GM21526 (cell line): ENCODE data around the gene MLF2.
A peak's percentile ranks its signal among the peaks of the same experiment; 100 is the strongest.
"Not testable (repeated sequence)": the region's sequence is repeated elsewhere in the genome, so short reads cannot be mapped to it uniquely, and the experiment has no call there.

Source experiments
- ATAC-seq: cut with Tn5 transposase; IDR thresholded peaks from one replicate; pipeline ENCODE4 v1.9.1; 2021; ENCODE audit warnings: moderate library complexity; ENCODE audit not compliant: unreplicated experiment, low FRiP score

MLF2 gene

DNA sequence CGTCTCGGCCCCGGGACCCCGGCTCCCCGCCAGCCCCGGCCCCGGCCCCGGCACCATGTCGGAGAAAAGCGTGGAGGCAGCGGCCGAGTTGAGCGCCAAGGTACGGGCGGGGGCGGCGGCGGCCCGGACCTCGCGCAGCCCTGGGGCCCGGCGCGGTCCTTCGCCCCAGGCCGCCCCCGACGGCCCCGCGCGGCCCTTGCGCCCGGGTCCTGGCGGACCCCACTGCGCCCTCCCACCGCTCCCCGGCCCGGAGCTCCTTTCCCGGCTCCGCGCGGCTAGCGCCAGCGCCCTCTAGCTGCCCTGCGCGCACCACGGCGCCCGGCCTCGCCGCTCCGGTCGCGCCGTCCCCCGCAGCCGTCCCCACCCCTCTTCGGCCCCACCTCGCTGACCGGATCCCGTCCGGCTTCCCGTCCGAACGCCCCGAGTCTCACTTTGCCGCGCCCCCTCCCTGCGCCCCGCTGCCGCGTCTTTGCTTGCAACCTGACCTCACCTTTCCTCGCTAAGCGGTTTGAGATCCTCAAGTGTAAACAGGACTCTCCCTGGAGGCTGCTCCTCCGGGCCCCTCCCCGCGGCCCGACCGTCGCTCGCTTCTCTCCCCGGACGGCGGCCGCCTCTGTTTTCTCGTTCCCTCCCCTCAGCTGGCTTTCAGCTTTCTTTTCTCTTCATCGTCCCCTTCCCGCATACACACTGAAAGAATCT, 13.9 kb upstream of the MLF2 start:
- no peak for ATAC-seq

- ATAC-seq = no peak
Measured at GRCh38 chr12:6765634-6766581, 13.0 kb upstream of the MLF2 start, which contains the start of gene PTMS. PTMS (plus strand) TSS chr12:6766363; CDS start chr12:6766706, 343 bp downstream.

- no peak for ATAC-seq
Measured at GRCh38 chr12:6765048-6765633, 12.2 kb upstream of the MLF2 start.

DNA sequence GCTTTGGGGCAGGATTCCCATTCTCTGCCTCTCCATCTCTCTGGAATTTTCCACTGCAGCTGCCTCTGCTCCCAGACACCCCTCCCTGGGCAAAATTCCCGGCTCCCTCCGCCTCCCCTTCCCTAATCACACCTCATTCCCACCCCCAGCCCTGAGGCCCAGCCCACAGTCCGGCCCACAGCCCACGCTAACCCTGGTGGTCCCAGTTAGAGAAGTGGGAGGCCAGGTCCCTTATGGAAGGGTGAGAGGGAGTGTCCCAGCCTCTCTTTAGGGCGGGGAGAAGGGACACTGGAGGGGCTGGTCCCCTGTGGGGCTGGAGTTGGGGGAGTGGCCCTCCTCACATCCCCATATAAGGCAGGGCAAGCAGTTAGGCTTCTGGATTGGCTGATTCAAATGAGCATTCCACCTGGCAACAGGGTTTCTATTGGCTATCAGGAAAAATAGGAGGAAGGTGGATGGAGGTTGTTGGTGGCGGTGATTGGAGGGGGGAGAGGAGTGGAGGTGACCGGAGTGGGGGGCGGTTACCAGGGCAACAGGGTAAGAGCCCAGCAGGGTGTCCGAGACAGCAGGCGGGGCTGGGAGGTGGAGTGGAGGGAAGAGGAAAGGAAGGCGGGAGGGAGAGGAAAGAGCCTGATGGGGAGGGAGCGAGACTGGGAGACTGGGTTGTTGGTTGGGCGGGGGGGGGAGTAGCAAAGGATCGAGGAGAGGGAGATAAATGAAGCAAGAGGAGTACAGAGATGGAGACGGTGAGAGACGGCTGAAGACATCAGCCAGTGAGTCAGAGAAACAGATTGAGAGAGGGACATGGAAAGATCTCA, 11.3 kb upstream of the MLF2 start:
- ATAC-seq = peak; percentile 71

- ATAC-seq = no peak
Measured at GRCh38 chr12:6763380-6763779, 10.4 kb upstream of the MLF2 start.

DNA sequence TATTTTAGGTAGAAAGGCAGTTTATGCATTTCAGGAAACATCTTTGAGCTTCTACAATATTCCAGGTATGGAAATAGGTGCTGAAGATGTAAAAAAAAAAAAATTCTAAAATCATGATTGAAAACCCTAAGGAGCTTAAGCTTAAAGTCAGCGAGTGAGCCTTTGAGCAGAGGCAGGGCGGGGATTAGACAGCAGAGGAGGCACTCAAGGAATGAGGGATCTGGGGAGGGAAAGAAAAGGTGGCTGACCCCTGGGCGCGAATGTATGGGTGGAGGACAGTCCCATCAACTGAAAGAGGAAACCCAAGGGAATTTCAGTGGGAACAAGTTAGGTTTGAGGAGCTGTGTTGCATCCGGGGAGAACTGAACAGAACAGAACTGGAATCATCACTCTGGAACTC, 6.8 kb upstream of the MLF2 start:
- ATAC-seq = no peak

DNA sequence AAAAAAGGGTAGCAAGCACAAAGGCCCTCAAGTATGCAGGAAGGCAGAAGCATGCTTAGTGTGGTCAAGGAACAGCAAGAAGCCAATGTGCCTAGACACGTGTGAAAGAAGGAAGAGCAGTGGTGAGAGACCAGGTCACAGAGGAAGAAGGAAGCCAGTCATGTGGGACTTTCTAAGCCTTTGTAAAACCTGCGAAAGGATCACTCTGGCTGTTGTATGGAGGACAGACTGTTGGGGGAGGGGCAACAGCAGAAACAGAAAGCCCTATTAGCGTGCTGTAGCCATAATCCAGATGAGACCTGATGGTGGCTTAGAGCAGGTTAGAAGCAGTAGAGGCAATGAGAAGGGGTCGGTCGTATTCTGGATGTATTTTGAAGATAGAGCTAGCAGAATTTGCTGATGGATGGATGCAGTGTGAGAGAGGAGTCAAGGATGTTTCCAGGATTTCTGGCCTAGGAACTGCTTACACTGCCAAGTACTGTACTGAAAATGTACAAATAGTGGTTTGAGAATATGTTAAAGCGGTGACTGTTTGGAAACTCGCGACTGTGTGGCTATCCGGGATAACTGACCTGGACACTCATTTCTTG, 5.7 kb upstream of the MLF2 start:
- ATAC-seq = no peak

GRCh38 chr12:6757028-6757690, 4.2 kb upstream of the MLF2 start:
- ATAC-seq = no peak

GRCh38 chr12:6754411-6754810, 1.5 kb upstream of the MLF2 start:
- ATAC-seq = no peak

DNA sequence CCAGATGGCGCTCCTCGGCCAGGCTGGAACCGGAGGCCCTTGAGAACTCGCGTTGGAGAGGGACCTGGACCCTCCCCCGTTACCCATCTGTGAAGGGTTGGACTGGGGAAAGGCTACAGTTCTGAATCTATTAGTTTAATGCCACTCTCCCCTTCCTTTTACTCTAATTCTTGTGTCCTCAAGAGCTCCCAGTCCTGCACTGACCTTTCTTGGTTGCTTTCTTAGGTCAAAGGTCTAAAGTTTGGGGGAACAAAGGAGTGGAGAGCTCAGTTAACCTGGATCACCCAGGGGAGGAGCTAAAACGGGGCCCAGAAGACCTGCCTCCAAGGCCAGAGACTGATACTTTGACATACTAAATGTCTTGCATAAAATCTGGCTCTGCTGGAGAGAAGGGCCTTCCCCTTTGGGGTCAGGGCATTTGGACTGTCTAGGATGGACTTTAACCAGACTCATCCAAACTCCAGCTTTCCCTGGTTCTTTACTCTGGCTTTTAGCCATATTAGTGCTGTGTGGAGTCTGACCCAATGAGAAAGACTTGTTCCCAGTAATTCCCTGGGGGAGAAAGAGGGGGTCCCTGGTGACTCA, 923 bp upstream of the MLF2 start:
- no peak for ATAC-seq

- ATAC-seq = no peak
Measured at GRCh38 chr12:6752167-6752920, 597 bp downstream of the MLF2 start.

DNA sequence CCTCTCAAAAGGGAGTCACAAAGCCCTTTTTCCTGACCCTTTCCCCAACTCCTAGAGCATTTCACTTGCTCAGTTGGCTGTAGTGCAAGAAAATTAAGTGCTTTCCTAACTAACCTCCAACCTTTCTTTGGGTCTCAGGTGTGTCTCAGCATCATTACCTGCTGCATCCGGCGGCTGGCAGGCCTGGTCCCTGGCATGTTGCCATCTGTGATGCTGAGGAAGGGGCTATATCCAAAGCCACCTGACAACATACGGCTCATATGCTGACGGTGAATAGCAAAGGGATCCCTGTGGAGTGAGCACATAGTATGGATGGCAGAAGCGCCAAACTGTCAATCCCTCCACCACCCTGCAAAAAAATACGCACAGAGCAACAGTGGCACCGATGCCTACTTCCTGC, 1.2 kb downstream of the MLF2 start:
- ATAC-seq = no peak

DNA sequence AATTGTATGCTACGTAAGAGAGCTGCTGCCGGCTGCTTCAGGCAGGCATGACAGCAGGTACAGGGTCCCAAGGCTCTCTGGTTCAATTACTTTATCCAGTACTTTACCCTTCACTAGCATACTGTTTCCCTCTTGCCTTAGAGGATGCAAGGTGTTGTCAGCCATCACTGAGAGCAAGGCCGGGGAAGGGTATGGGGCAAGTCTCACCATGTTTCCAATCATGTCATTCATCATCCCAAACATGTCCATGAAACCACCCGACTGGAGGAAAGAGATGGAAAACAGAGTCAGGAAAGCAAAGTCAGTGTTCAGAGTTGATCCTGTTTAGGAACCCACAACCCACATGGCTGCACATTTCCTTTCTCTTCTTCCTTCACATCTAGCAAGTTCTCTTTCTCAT, 2.4 kb downstream of the MLF2 start:
- ATAC-seq = no peak

- ATAC-seq = no peak
Measured at GRCh38 chr12:6748761-6749160, 4.2 kb downstream of the MLF2 start.

DNA sequence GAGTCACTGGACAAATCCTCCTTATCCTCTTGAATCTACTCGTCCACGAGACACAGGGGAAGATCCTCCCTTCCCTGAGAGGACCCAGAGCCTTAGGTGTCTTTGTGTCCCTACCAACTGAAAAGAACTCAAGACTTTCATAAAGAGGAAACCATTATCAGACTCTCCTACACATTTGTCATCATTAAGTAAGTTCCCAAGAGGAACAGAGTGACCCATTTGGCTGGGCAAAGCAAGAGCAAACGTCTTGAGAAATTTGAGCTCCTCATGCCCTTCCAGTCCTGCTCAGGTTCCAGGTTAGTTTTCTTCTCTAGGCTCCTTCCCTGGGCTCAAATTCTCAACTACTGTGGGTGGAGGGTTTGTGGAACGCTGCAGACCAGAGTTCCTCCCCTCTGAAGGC, 5.7 kb downstream of the MLF2 start:
- no peak for ATAC-seq

GRCh38 chr12:6745741-6746525, 7.0 kb downstream of the MLF2 start:
- no peak for ATAC-seq

DNA sequence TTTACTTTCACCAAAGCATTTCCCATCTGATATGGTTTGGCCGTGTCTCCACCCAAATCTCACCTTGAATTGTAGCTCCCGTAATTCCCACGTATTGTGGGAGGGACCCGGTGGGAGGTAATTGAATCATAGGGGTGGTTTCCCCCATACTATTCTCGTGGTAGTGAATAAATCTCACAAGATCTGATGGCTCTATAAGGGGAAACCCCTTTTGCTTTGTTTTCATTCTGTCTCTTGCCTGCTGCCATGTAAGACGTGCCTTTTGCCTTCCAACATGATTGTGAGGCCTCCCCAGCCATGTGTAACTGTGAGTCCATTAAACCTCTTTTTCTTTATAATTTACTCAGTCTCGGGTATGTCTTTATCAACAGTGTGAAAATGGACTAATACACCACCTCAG, 9.6 kb downstream of the MLF2 start:
- ATAC-seq = not testable (repeated sequence)

DNA sequence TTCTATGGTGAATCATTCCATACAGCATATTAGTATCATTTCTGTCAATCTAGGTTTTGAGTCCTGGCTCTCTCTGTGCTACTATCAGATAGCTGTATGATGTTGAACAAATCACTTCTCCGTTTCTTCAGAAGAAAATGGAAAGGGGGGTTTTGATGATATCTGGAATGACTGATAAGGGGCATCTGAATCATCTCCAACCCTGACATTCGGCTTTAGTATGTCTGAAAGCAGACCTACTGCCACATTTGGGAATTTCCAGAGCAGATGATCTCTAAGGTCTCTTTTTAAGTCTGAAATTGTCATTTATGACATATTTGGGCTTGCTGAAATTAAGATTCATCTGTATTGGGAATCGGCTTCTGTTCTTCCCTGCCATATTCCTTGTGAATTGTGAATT, 10.1 kb downstream of the MLF2 start:
- no peak for ATAC-seq
